Activated CD4-positive, alpha-beta T cell treated with anti-CD3 and anti-CD28 coated beads, Interleukin-10, Interleukin-2, amounts not matched to agents 100 ng/mL and 50 ng/mL, durations not matched to agents 16 hours and 8 hours (primary cell): ENCODE data around the gene GPAT2.
"Not testable (repeated sequence)": the region's sequence is repeated elsewhere in the genome, so short reads cannot be mapped to it uniquely, and the experiment has no call there.

Experiments
- DNase-seq: peaks from one replicate; pipeline ENCODE4 v3.0.0-alpha.2; 2020

GPAT2 gene, protein sequence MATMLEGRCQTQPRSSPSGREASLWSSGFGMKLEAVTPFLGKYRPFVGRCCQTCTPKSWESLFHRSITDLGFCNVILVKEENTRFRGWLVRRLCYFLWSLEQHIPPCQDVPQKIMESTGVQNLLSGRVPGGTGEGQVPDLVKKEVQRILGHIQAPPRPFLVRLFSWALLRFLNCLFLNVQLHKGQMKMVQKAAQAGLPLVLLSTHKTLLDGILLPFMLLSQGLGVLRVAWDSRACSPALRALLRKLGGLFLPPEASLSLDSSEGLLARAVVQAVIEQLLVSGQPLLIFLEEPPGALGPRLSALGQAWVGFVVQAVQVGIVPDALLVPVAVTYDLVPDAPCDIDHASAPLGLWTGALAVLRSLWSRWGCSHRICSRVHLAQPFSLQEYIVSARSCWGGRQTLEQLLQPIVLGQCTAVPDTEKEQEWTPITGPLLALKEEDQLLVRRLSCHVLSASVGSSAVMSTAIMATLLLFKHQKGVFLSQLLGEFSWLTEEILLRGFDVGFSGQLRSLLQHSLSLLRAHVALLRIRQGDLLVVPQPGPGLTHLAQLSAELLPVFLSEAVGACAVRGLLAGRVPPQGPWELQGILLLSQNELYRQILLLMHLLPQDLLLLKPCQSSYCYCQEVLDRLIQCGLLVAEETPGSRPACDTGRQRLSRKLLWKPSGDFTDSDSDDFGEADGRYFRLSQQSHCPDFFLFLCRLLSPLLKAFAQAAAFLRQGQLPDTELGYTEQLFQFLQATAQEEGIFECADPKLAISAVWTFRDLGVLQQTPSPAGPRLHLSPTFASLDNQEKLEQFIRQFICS

DNA sequence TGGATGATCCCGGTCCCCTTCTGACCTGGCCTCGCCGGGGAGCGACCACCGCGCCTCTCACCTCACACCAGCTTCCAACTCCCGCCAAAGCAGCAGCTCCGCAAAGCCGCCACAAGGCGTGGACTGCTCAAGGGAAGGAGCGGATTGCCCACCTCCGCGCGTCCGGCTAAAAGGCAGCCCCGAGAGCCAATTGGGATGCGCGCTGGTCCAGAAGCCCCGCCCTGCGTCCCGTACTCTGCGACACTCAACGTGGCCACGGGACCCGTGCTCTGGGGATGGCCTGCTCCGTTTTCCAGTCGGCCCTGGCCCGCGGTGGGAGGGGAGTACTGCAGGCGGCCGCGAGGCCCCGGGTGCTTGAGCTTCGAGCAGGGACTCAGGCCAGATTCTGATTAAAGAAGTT is at the start of gene GPAT2:
TSS of gene GPAT2 (minus strand) at position 125 of the 400 bp plus-strand sequence. CDS start 2,557 bp downstream, outside the sequence.
- DNase-seq, result not testable (repeated sequence)

GRCh38 chr2:96083989-96084857 is 49.5 kb upstream of the GPAT2 start:
- DNase-seq, result no peak

DNA sequence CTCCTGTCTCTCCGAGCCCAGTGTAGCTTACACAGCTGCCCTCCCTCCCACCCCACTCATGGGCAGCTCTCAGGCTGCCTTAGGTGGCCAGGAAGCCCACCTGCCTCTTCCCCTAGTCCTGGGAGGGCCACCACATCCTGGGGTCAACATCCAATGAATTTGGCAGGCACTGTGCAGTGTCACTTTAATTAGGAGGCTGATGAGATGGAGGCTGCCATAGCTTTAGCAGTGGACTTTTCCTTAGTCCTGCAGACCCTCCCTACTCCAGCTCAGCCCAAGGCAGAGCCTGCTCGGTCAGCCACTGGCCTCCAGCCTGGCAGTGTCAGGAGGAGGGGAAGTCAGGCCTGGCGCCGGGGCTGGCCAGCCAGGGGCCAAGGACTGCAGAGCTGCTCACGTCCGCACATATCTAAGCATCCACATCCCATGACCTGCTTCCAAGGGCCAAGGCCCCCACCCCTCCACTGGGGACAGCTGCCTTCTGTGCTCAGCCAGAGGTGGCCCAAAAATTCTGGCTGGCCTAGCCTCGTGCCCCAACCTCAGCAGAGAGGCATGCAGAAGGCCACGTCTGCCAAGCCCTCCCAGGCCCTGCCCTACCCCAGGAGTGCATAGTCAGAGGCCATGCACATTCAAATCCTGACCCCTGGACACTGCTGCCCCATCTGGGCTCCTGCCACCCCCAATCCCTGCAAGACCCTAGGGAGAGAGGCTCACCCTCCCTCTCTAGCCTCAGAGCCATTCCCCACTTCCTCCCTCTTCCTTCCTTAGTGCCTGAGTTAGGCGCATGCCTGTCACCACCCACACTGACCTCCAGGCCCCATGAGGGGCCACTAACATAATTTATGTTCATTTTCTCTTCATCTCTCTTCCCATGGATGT is 48.6 kb upstream of the GPAT2 start:
- DNase-seq, result no peak

DNA sequence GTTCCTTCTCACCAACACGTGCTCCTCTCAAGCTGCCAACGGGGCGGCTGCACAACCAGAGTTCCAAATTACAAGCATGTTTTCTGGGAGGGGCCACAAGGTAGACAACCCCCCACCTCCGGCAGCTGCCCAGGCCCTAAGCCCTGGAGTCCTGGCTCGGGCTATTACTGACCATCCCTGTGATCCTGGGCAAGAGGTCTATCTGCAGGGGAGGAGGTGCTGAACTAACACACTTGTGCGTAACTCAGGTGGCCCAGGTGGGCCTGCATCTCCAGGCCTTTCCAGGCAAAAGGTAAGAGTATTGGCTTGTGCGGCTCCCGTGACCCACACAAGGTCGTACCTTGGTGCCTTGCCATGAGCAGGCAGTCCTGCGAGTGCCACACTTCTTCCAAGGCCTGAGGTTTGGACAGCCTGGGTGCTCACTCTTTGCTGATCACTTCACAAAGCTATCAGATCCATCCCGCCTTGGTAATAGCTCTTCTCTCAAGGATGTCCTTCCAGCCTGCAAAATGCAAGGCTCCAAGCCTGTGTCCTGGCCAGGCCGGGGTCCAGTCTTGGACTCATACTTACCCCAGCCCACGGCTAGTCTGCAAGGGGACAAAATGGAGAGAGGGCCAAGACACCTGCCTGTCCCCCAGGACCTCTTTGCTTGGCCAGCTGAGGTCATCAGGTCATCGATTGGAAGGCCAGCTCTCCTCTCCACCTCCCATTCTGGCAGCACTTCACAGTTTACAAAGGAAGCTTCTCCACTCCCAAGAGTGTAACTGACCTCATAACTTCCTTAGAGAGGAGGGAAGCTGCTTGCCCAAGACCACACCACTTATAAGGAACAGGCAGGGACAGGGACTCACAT is 47.7 kb upstream of the GPAT2 start:
- DNase-seq, result no peak

DNA sequence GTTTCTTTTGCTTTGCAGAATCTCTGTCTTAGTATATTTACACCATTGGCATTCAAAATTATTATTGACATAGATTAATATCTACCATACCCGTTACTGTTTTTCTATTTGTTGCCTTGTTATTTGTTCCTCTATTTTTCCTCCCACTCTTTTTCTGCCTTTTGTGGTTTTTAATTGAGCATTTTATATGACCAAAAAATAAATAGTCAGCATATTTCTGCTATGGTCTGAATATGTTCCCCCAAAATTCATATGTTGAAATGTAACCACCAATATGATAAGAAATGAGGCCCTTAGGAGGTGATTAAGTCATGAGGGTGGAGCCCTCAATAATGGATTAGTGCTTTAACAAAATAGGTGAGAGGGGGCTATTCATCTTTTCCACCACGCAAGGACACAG is 46.3 kb upstream of the GPAT2 start:
- no peak for DNase-seq

GRCh38 chr2:96075199-96075771 is 40.6 kb upstream of the GPAT2 start:
- no peak for DNase-seq

- no peak for DNase-seq
Observed at GRCh38 chr2:96074156-96074555, 39.4 kb upstream of the GPAT2 start.

GRCh38 chr2:96073170-96073775 is 38.6 kb upstream of the GPAT2 start:
- no peak for DNase-seq

DNA sequence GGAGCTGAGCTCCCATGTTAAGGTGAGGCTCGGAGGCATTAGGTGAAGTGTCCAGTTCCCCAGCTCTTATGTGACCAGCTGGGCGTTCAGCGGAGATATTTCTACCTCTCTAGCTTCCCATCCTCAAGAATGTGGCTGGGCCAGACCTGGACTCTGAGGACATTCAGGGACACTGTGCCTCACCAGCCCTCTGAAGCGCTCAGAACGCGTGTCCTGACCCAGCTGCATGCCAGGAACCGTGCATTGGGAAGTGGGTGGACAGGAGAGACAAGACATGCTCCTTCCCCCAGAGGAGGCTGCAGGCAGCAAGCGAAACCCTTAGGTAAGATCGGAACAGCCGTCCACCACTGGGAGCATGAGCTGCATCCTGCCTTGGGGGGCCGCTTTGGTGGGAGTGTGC is 38.0 kb upstream of the GPAT2 start:
- no peak for DNase-seq

GRCh38 chr2:96071977-96072491 is 37.3 kb upstream of the GPAT2 start:
- not testable (repeated sequence) for DNase-seq

GRCh38 chr2:96071087-96071976 is 36.6 kb upstream of the GPAT2 start:
- DNase-seq, result not testable (repeated sequence)

GRCh38 chr2:96070351-96070750 is 35.6 kb upstream of the GPAT2 start:
- not testable (repeated sequence) for DNase-seq

GRCh38 chr2:96069878-96070277 is 35.2 kb upstream of the GPAT2 start:
- not testable (repeated sequence) for DNase-seq

GRCh38 chr2:96067902-96068581 is 33.3 kb upstream of the GPAT2 start:
- DNase-seq, result not testable (repeated sequence)

GRCh38 chr2:96067098-96067660 is 32.5 kb upstream of the GPAT2 start:
- DNase-seq, result not testable (repeated sequence)

GRCh38 chr2:96066511-96066910 is 31.8 kb upstream of the GPAT2 start:
- DNase-seq, result not testable (repeated sequence)

GRCh38 chr2:96065954-96066353 is 31.2 kb upstream of the GPAT2 start:
- DNase-seq, result not testable (repeated sequence)
